ENCODE results near the gene STIMATE.

DNA sequence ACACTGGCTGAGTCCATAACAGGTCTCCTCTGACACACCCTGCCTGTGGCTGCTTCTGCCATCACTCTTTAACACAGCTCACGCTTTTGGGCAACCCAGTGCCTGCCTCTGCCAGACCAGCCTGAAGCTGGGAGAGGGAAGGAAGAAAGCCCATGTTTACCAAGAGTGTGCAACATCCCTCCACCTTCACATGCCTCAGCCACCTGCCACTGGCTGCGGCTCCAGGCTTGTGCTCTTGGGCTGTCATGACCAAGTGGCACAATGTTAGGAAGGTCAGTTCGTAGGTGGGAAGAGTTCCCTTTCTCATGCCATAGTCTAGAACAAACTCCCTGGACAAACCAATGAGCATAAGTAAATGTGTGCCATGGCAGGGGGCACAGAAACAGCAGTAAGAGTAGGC is 20.3 kb downstream of the STIMATE start:
- TF ChIP-seq POLR2AphosphoS5 (IDR thresholded peaks at IDR 0.05; ENCODE audit: low read depth, low read length) (no peak), TAF1 (IDR thresholded peaks at IDR 0.05; ENCODE audit: borderline replicate concordance, insufficient read depth, low read length) (no peak)
- TF ChIP-seq, protein P1, sequence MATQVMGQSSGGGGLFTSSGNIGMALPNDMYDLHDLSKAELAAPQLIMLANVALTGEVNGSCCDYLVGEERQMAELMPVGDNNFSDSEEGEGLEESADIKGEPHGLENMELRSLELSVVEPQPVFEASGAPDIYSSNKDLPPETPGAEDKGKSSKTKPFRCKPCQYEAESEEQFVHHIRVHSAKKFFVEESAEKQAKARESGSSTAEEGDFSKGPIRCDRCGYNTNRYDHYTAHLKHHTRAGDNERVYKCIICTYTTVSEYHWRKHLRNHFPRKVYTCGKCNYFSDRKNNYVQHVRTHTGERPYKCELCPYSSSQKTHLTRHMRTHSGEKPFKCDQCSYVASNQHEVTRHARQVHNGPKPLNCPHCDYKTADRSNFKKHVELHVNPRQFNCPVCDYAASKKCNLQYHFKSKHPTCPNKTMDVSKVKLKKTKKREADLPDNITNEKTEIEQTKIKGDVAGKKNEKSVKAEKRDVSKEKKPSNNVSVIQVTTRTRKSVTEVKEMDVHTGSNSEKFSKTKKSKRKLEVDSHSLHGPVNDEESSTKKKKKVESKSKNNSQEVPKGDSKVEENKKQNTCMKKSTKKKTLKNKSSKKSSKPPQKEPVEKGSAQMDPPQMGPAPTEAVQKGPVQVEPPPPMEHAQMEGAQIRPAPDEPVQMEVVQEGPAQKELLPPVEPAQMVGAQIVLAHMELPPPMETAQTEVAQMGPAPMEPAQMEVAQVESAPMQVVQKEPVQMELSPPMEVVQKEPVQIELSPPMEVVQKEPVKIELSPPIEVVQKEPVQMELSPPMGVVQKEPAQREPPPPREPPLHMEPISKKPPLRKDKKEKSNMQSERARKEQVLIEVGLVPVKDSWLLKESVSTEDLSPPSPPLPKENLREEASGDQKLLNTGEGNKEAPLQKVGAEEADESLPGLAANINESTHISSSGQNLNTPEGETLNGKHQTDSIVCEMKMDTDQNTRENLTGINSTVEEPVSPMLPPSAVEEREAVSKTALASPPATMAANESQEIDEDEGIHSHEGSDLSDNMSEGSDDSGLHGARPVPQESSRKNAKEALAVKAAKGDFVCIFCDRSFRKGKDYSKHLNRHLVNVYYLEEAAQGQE (IDR thresholded peaks at IDR 0.05; ENCODE audit: insufficient read depth in 1 of 2, low read depth in 2 of 2, low read length in 2 of 2): no peak
